GM21360 (cell line): ENCODE measurements around the gene CD46.
"Not testable (repeated sequence)": the region's sequence is repeated elsewhere in the genome, so short reads cannot be mapped to it uniquely, and the experiment has no call there.

ENCODE experiments used
- ATAC-seq: cut with Tn5 transposase; IDR thresholded peaks from one replicate; pipeline ENCODE4 v1.9.1; 2021; ENCODE audit warnings: mild to moderate bottlenecking, moderate library complexity; ENCODE audit not compliant: unreplicated experiment

The CD46 gene

DNA sequence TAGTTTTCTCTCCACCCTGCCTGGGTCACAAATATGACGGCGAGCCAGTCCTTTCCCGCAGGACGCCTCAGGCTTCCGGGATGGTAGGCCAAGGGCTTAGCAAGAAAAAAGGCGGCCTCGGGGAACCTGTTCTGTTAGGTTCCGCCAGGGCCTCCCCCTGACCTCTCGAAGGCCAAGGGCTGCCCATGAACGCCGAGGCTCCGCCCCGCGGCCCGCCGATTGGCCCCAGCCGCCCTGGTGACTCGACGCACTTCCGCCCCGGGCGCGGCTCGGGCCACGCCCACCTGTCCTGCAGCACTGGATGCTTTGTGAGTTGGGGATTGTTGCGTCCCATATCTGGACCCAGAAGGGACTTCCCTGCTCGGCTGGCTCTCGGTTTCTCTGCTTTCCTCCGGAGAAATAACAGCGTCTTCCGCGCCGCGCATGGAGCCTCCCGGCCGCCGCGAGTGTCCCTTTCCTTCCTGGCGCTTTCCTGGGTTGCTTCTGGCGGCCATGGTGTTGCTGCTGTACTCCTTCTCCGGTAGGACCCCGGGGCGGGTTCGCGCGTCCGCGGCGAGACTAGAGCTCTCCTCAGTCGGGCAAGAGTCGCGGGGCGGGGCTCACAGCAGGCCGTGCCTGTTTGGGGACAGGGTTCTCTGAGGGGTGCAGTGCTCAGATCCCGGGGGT is at the start of gene CD46:
CD46 (plus strand) TSS at position 265 of the 666 bp plus-strand sequence; CDS start at position 424, 159 bp downstream.
- peak; percentile 92 for ATAC-seq

DNA sequence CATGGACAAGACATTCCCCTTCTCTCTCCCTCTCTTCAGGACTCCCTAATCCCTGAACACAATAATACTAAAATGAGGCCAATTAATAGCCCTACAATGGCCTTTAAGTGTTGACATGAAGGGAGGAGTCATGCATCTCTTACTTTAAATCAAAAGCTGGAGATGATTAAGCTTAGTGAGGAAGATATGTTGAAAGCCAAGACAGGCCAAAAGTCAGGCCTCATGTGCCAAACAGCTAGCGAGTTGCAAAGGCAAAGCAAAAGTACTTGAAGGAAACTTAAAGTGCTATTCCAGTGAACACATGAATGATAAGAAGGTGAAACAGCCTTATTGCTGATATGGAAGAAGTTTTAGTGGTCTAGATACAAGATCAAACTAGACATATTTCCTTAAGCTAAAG is 49.5 kb upstream of the CD46 start:
- no peak for ATAC-seq

DNA sequence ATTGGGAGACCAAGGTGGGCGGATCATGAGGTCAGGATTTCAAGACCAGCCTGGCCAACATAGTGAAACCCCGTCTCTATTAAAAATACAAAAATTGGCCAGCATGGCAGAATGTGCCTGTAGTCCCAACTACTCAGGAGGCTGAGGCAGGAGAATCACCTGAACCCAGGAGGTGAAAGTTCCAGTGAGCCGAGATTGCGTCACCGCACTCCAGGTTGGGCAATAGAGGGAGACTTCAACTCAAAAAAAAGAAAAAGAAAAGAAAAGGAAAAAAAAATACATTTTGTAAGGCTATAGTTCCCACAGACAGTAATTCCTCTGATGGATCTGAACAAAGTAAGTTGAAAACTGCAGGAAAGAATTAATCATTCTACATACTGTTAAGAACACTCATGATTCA is 48.1 kb upstream of the CD46 start:
- ATAC-seq = no peak

DNA sequence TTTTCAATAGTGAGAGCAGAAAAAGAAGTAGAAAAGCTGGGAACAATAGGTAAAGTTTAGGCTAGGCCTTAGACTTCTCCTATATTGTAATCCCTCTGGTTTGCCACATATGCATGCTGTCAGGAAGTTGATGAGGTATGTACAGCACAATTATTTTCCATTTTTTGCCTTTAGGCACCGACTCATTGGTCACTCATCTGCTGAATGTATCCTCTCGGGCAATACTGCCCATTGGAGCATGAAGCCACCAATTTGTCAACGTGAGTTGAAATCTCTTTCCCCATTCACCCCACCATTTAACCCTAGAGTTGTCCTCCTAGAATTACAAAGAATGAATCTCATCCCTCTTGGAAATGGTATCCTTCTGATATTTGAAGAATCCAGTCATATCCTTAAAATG is 43.9 kb upstream of the CD46 start:
- not testable (repeated sequence) for ATAC-seq

DNA sequence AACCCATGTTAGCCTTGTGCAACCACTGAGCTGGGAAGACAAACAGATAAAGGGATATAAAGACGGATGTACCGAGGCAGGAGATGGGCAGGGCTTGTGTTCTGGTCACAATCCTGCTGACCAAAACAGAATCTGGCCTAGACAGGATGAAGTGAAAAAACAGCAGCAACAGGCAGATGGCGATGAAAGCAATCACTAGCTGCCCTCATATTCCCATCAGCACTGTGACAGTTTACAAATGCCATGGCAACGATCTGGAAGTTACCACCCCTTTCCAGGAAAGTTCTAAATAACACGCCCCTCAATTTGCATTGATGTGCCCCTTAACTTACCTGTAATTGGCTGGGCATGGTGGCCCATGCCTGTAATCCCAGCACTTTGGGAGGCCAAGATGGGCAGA is 40.6 kb upstream of the CD46 start:
- no peak for ATAC-seq

DNA sequence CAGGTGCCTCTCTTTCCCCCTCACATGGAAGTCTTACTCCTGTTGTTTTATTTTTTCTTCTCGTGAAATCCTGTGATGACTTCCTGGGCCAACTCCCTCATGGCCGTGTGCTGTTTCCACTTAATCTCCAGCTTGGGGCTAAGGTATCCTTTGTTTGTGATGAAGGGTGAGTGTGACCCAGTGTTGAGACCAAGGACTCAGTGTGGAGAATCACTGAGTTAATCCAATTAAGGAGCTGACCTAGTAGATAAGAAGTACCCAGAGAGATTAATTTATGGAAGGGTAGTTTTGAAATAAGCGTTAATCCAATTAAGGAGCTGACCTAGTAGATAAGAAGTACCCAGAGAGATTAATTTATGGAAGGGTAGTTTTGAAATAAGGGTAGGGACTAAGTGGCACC is 39.2 kb upstream of the CD46 start:
- not testable (repeated sequence) for ATAC-seq

DNA sequence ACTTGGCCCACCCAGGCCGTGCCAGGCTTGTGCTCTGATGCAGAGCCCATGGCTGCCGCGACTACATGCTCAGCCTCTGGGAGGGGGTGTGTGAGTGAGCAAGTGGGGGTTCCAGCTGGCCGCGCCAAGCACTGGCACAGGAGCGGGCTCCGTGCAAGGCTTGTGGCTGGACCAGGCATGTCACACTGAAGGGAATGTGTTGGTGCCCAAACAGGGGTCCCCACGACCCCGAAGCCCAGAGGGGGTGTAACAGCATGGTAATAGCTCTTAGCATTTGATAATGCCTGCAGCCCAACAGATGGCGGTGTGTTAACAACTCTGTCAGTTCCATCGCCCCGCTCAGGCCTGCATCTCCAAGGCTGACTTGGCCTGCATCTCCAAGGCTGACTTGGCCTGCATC is 38.3 kb upstream of the CD46 start:
- no peak for ATAC-seq

DNA sequence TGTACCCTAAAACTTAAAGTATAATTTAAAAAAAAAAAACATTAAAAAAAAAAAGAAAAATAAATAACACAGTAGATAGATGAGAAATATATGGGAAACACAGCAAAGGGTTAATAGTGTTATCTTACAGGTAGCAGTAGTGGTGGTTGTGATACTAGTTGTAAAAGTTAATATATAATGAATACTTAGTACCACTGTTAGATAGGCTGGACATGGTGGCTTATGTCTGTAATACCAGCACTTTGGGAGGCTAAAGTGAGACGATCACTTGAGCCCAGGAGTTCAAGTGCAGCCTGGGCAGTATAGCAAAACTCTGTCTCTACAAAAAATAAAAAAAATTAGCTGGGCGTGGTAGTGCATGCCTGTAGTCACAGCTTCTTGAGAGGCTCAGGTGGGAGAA is 32.6 kb upstream of the CD46 start:
- no peak for ATAC-seq

DNA sequence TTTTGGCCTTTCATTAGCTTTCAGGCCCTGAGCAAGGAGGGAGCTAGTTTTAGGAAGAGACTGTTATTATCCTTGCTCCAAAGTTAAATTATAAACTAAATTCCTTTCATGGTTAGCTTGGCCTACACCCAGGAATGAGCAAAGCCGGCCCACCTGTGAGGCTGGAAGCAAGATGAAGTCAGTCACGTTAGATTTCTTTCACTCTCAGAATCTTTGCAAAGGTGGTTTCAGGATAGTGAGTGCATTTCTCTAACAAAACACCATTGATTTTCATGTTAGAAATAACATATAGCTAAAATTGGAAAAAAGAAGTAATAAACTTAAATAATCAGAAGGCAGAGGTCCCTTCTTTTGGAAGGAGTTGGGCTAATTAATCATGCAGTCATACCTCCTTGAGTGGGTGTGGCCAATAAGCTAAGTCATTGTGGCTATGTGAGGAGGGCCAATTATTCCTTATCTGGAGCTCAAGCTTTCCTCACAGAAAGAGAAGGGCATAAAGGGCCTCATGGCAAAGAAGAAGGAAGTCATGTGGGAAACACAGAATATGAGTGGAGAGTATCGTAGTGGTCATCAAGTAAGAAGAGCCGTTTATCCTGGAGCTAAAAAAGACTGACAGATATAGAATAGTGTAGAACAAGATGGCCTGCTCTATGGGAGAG is 23.5 kb upstream of the CD46 start:
- not testable (repeated sequence) for ATAC-seq

DNA sequence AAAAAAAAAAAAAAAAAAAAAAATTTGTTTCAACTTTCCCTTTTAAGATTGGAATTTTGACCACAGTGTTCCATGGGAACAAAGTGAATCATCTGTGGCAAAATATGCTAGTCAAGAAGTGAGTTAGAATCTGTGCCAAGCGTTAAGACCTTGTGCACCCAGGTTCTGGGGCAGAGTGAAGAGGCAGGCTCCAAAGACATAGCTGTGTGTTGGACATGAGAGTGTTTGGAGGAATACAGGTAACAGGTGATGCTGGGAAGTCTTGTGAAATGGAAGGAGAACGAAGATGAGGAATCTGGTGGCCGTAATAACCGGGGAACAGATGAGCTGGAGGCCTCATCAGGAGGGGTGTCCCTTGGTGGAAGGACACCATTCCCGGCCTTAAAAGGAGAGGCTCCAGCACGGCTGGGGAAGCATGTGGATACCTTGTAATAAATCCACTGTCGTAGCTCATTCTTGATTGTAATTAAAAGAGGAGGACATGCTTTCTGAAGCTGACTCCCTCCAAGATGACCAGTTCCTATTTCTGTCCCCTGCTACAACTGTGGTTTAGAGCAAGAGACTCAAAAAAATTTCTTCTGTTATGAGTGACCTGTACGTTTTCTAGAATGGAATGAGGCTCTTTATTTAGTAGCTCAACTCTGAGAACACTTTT is 14.2 kb upstream of the CD46 start:
- not testable (repeated sequence) for ATAC-seq

DNA sequence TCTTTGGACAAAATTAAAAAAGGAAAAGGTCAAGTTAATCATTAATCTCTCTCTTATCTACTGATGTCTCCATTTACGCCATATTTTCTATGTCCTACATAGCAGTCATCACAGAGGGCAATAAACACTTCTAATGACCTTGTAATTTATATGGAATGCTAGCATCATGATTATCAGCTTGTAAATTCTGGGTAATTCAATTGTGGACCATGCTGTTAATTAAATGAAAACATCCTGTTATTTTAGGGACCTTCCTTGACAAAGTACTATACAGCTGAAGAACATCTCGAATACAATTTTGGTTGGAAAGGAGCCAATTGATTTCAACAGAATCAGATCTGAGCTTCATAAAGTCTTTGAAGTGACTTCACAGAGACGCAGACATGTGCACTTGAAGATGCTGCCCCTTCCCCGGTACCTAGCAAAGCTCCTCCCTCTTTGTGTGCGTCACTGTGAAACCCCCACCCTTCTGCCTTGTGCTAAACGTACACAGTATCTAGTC is 13.6 kb upstream of the CD46 start:
- ATAC-seq = not testable (repeated sequence)

DNA sequence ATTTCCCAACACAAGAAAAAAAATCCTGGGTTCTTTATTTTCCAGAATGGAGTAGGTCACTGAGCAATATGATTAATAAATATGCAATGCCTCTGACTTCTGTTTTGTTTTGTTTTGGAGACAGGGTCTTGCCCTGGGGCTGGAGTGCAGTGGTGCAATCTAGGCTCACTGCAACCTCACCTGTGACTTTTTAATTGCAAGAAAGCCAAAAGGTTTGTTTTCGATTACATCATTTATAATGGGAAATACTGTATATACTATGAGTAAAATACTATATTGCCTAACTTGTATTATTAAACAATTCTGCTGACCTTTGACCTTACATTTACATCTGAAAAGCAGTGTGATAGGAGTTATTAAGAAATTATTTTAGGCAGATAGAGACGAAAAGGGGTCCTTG is 11.6 kb upstream of the CD46 start:
- no peak for ATAC-seq

DNA sequence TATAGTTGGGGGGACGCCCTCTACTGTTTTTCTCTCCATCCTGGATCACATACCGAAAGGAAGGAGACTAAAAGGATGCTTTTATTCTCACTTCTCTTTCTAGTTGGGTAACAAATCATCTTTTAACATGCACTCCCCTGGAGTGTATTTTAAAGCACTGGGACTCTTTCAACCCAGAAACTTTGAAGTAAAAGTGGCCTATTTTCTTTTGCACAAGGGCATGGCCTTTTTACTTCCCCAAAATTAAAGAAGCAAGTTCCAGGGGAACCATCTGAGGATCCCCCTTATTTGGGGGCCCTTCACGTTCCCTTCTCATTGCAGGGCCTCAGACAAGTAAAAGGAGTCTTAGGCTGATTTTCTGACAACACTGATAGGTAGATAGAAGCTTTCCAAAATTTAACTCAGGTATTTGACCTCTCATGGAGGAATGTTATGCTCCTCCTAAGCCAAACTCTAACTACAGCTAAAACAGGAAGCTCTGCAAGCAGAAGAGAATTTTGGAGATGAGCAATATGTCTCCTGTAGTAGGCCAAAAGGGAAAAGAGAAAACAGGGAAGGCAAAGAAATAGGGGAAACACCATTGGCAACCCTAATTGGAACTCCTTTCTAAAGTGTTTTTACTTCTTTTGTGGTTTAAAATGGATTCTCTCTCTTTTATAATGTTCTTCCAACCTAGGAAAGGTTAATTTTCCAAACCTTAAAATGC is 8.9 kb upstream of the CD46 start:
- no peak for ATAC-seq

DNA sequence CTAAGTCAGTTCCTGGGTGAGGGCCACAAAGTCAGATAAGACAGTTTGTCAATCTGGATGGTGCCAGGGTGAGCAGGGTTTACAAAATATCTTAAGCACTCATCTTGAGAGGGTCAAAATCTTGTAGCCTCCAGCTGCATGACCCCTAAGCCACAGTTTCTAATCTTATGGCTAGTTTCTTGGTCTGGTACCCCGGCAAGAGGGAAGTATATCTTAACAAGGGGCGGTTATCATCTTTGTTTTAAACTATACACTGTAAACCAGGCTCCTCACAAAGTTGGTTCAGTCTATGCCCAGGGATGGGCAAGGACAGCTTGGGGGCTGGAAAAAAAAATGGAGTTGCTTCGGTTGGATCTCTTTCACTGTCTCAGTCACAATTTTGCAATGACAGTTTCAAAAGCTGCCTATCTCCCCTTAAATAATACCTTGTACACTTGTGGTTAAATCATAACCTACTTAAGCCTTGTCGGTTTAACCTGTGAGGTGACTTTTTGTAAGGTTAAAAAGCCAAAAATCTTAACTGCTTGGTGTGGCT is 7.8 kb upstream of the CD46 start:
- no peak for ATAC-seq

DNA sequence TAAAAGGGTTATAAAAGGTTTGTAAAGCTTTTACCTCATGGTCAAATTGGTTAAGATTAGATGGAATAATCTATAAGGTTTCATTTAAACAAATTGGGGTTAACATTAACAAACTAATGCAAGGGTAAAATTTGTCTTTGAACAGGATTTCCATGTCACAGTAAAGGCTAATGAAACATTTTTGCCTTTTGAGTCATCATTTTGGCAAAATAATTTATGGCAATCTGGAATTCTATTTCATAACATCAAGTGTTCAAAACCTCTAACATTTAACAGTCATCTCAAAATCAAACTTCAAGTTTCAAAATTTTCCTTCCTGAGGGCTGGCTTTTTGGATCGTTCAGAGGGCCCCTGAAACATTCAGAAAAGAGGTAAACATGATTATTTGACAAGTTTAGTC is 6.6 kb upstream of the CD46 start:
- no peak for ATAC-seq

DNA sequence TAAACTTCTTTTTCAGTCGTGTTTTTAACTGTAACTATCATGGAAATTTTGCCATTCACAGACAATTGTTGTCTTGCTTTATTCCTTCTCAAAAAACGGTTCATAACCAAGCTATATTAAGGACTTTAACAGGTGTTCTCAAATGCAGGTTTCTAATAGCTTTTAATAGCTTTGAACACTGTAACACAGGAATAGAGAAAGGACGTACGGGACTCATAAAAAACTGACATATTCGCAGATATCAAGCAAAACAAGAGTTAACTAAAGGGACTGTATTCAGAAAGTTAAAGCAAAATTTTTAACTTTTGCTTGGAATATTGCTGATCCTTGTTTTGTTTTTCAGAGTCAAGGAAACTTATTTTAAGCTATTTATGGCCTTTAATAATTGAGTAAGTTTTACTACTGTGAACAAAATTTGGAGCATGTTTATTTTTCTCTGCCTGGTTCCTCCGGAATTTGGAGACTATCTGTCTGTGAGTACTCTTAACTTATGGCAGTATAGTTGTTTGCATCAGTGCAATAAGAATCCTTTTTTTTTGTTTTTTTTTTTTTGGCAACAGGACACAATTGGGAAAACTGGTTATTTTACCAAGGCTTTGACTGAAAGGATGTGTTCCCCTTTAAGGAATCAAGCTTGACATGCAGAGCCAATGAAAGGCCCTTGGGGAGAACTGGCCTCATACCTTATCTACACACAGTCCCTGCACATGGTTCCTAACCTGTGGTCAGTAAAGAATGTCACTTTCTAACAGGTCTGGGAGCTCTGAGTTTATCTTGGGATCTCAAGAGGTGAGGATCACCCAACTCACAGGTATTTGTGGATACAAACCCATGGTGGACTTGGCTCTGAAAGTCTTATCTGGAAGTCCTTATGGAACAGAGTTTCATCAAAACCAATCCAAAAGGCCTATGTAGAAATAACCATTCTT is 5.8 kb upstream of the CD46 start:
- no peak for ATAC-seq

DNA sequence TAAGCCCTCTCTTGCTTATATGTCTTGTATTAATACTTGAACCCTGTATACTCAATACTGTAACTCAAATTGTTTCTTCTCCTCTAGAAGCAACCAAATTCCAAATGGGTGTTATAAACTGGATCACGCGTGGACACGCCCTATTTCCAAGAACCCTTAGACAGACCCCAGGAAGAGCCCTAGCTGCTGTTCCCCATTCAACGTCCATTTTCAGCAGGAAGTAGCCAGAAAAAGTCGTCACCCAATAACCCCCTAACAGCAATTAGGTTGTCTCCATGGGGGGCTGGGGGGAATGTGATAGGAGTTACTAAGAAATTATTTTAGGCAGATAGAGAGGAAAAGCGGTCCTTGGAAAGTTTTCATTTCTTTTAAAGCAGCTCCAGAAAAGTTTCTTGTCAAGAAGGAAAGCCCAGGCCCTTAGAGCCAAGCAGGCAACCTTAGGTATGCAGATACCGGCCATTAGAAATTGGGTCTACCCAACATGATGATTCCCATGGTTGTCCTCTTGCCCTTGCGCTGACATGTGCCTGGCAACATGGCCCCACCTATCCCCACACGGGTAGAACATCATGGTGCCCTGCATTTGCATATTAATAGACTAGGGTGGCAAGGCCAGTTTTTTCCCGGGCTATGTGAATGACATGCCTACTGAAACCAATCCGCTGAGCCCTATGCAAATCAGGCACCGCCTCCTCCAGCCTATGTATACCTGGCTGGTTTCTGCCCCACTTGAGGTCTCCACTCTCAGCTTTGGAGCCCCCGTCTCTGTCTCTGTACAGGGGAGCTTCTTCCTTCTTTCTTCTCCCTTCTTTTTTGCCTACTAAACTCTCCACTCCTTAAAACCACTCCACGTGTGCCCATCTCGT is 4.0 kb upstream of the CD46 start:
- no peak for ATAC-seq

DNA sequence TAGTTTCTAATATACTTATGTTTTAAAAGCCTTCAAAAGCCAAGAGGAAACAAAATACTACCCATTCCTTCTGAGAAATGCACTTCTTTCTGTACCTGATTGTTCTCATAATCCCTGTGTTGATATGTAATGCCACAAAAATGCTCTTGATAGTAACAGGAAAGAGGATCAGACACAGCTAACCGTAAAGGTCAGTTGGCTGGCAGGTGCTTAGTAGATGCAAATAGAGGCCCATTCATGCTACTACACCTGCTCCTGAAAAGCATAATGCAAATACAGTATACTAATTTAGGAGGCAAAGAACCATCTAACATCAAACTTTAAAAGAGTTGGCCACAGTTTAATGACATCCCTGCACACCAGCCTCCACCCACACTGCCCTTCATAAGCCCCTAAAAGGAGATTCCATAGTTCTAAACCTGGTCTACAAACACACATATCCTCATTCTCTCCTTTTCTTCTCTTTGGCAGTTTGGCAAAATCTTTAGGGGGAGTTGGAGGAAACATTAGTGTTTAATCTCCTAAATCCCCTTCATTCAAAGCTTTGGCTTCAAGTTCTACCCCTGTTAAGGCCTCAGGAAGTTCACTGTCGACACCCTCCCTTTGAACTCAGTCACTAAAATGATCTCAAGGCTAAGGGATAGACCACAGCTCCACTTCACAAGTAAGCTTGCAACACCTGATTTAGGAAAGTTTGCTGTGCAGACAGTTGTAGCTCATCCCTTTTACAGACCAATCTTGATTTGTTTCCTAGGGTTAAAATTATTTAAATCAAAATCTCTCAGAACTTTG is 2.9 kb upstream of the CD46 start:
- ATAC-seq = no peak
